Fibroblast of the aortic adventitia (primary cell): ENCODE measurements around the gene ERC1. TPM values are rescaled to one million over a fixed set of nuclear protein-coding genes. Genes with fewer than 3 reads are reported as not detected.

Source experiments
- DNase-seq: peaks from one replicate; pipeline ENCODE4 v3.0.0-alpha.2; 2010; ENCODE audit warnings: low read depth
- H3K4me3 ChIP-seq: 2 replicates; pipeline ENCODE4 v1.5.1; 2011; ENCODE audit warnings: low read depth, mild to moderate bottlenecking, control low read depth, low read length, moderate library complexity
- CTCF ChIP-seq: IDR thresholded peaks from 2 replicates; pipeline ENCODE4 v1.5.1; 2011; ENCODE audit warnings: mild to moderate bottlenecking, low read length, control low read depth, inconsistent platforms; ENCODE audit not compliant: insufficient read depth
- total RNA-seq: library from RNA; depleted of rRNA; stranded (reverse); fragments of >200 nt; gene quantifications from 2 replicates; pipeline ENCODE4 v1.2.3, GENCODE V29; 2012; ENCODE audit warnings: low replicate concordance

ERC1 gene
- total RNA-seq, 1 donor = 50.9 TPM

GRCh38 chr12:1063852-1064251 lies 72.8 kb downstream of the ERC1 start:
- no peak for TF ChIP-seq CTCF
- H3K4me3 ChIP-seq = no peak overlapping the region
- DNase-seq = no peak

DNA sequence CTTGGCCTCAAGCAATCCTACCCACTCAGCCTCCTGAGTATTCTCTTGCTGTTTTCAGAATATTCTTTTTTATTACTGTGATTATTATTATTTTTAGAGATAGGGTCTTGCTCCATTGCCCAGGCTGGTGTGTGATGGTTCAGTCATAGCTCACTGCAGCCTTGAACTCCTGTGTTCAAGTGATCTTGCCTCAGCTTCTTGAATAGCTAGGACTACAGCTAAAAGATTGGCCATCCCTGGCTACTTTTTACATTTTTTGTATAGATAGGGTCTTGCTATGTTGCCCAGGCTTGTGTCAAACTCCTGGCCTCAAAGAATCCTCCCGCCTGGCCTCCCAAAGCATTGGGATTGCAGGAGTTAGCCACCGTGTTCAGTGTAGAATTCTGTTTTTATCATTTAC lies 73.3 kb downstream of the ERC1 start:
- no peak for TF ChIP-seq CTCF
- DNase-seq = no peak
- H3K4me3 ChIP-seq = no peak overlapping the region

- no peak overlapping the region for H3K4me3 ChIP-seq
- DNase-seq = no peak
- no peak for TF ChIP-seq CTCF
Measured at GRCh38 chr12:1065629-1066028, 74.6 kb downstream of the ERC1 start.

GRCh38 chr12:1069846-1070245 lies 78.8 kb downstream of the ERC1 start:
- no peak overlapping the region for H3K4me3 ChIP-seq
- no peak for TF ChIP-seq CTCF
- DNase-seq = no peak

DNA sequence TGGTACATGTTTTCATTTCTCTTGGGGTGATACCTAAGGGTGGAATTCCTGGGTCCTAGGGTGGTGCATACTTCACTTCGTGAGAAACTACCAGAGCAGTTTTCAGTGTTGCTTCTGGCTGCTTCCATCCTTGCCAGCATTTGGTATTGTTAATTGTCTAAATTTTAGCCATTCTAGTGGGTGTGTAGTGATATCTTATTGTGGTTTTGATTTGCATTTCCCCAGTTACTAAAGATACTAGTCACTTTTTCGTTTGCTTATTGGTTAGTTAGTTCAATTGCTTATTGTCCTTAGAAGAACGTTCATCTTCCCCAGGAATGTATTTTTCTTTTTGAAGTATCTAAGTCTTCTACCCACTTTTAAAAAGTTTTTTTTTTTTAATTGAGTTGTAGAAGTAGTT lies 80.2 kb downstream of the ERC1 start:
- H3K4me3 ChIP-seq = no peak overlapping the region
- TF ChIP-seq CTCF = no peak
- DNase-seq = no peak

- no peak overlapping the region for H3K4me3 ChIP-seq
- no peak for TF ChIP-seq CTCF
- DNase-seq = no peak
Measured at GRCh38 chr12:1073652-1074051, 82.6 kb downstream of the ERC1 start.

DNA sequence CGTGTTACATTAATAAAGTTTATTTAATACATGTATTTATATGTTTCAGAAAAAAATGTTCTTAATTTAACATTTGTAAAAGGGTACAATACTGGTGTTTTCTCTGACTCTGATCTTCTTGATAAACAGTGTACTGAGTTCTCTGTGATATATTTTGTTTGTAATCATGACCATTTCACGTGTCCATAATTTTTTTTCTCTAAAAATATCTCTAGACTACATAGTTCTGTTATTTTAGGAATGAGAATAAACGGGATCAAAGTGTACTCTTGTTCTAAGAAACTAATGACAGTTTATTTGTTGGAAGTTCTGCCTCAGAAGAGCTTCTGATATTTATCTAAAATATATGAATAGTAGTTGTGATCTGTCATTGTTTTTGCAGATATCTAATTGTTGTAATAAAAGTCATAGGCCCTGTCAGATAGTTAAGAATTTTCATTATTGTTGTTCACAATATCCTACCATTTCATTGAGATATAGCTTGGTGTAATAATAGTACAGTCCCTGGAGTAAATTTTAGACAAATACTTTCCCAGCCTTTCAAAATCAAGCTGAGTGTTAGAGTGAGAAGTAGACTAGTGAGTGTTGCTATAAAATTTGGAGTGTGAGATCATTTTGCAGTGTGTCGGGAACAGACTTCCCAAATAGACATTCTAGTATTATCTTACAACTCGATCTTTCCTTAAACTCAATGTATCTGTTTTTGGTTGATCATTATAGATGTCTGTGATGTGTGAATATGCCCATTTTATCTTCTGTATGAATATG lies 86.2 kb downstream of the ERC1 start:
- no peak for TF ChIP-seq CTCF
- H3K4me3 ChIP-seq = no peak overlapping the region
- DNase-seq = no peak
